Activated CD8-positive, alpha-beta memory T cell treated with anti-CD3 and anti-CD28 coated beads for 24 hours (primary cell): Measurements from ENCODE around the gene SECTM1.

Experiments used
- DNase-seq: peaks from one replicate; pipeline ENCODE4 v3.0.0-alpha.2; 2020

Gene SECTM1

GRCh38 chr17:82297714-82298537 is 35.6 kb downstream of the SECTM1 start:
- peak; percentile 92 for DNase-seq

- peak; percentile 89 for DNase-seq
Measured at GRCh38 chr17:82297280-82297713, 36.3 kb downstream of the SECTM1 start.

- DNase-seq: no peak
Measured at GRCh38 chr17:82296511-82297279, 36.9 kb downstream of the SECTM1 start.

GRCh38 chr17:82295472-82295814 is 38.1 kb downstream of the SECTM1 start:
- no peak for DNase-seq

- no peak for DNase-seq
Measured at GRCh38 chr17:82294064-82294773, 39.3 kb downstream of the SECTM1 start.

GRCh38 chr17:82292251-82293154 is 41.1 kb downstream of the SECTM1 start:
- peak; percentile 92 for DNase-seq

- no peak for DNase-seq
Measured at GRCh38 chr17:82291582-82292250, 41.9 kb downstream of the SECTM1 start.

- no peak for DNase-seq
Measured at GRCh38 chr17:82287868-82288801, 45.4 kb downstream of the SECTM1 start.

GRCh38 chr17:82287013-82287867 is 46.3 kb downstream of the SECTM1 start:
- no peak for DNase-seq

- DNase-seq: no peak
Measured at GRCh38 chr17:82285141-82285540, 48.4 kb downstream of the SECTM1 start.

- peak; percentile 73 for DNase-seq
Measured at GRCh38 chr17:82283208-82283749, 50.3 kb downstream of the SECTM1 start.

GRCh38 chr17:82282239-82283207 is 51.0 kb downstream of the SECTM1 start:
- no peak for DNase-seq

GRCh38 chr17:82281502-82282238 is 51.9 kb downstream of the SECTM1 start:
- DNase-seq: peak; percentile 76

GRCh38 chr17:82281076-82281475 is 52.5 kb downstream of the SECTM1 start:
- DNase-seq: no peak

GRCh38 chr17:82280537-82280936 is 53.0 kb downstream of the SECTM1 start:
- no peak for DNase-seq

- no peak for DNase-seq
Measured at GRCh38 chr17:82278786-82279391, 54.7 kb downstream of the SECTM1 start.

GRCh38 chr17:82278308-82278707 is 55.3 kb downstream of the SECTM1 start:
- DNase-seq: no peak
